ENCODE measurements around the gene UBE2L6. TPM values are rescaled to one million over a fixed set of nuclear protein-coding genes. Genes with fewer than 3 reads are reported as not detected.

Gene UBE2L6
- total and polyA plus RNA-seq, 3 donors from 2014 or later = 13.3 to 43.6 (median 19.8) TPM

- Histone ChIP-seq H3K27ac (peak overlapping the region; percentile 83 to 93), H3K27me3 (no peaks in the 10 kb centered on the region), H3K9me3 (no peaks in the 10 kb centered on the region), H3K36me3 (ENCODE audit: low read depth, missing control alignments) (no peaks in the 10 kb centered on the region), H3K4me3 (peak overlapping the region in 1 of 2 donors; percentile 64), H3K4me1 (no peaks in the 10 kb centered on the region)
- 34 to 41% methylated on average over 4 to 5 of the region's 5 CpGs for WGBS, 2 donors
- no peak for DNase-seq
- intact Hi-C loops (cut with DNase I; ENCODE audit: low total_unique reads) = no loop called here
- TF ChIP-seq CTCF (IDR thresholded peaks at IDR 0.05) (no peak), POLR2A (IDR thresholded peaks at IDR 0.05) (no peak)
These were observed 31.3 kb upstream of the UBE2L6 start for GRCh38 chr11:57598831-57599155.

DNA sequence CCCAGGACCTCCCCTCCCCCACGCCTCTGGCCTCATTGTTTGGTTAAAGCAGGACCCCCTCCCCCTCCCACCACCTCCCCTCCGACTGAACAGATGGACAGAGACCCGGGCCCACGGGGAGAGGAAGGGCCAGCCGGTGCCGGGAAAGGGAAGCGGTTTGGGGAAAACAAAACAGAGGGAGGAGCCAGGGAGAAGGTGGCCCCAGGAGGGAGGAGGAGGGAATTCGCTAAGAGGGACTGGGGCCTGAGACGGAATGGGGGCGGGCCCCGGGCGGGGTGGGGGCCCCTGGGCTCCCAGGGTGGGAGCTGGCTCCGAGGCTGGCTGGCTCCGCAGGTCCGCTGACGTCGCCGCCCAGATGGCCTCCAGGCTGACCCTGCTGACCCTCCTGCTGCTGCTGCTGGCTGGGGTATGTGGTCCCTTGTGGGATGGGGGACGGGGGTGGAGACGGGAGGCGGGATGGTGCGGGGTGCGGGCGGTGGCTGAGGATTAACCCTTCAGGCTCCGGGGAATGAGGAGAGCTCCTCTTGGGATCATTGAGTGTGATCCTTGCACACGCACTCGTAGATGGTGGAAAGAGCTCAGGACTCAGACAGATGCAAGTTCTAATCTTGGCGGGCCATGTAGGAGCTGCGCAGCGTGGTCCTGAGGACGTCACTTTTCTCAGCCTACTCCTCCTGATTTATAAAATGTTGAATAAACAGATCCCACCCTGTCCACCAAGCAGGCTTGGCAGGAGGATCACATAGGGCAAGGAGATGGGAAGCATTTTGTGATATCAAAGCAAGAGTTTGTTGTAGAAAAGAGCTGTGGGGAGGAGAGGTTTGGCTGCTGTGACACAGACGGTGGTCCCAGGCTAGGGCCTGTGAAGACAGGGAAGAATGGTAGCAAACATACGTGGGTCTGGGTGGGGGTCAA lies 30.7 kb upstream of the UBE2L6 start:
- H3K27ac ChIP-seq = peak overlapping the region; percentile 83 to 93
- no peaks in the 10 kb centered on the region for H3K36me3 ChIP-seq (ENCODE audit: low read depth, missing control alignments)
- H3K9me3 ChIP-seq = no peaks in the 10 kb centered on the region
- 2 to 4% methylated on average over 10 to 33 of the region's 33 CpGs for WGBS, 2 donors
- peak; percentile 69 for DNase-seq
- H3K4me1 ChIP-seq = no peaks in the 10 kb centered on the region
- H3K4me3 ChIP-seq = peak overlapping the region; percentile 57 to 64
- no peaks in the 10 kb centered on the region for H3K27me3 ChIP-seq
- intact Hi-C loops (cut with DNase I; ENCODE audit: low total_unique reads) = no loop called here
- TF ChIP-seq CTCF (IDR thresholded peaks at IDR 0.05) (no peak), POLR2A (IDR thresholded peaks at IDR 0.05) (no peak)

DNA sequence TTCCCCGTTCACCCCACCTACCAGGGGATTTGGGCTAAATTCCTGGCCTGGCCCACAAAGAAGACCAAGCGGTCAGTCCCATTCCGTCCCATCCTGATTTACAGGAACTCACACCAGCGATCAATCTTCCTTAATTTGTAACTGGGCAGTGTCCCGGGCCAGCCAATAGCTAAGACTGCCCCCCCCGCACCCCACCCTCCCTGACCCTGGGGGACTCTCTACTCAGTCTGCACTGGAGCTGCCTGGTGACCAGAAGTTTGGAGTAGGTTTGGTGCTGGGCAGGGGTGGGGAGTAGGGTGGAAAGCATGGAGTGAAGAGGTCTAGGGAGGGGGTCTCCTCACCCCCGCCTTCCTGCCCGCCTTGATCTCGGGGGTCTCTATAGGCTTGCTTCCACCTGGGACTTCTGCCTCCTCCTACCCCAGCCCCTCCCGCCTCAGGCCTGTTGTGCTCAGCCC lies 30.0 kb upstream of the UBE2L6 start, which contains the start of gene SERPING1:
Gene SERPING1, plus strand, starts transcription at position 225 of the 455 bp plus-strand sequence. CDS start 586 bp downstream, outside the sequence.
- H3K4me3 ChIP-seq = peak within 1 kb of the TSS; percentile 57 to 64
- no peaks in the 10 kb centered on the region for H3K27me3 ChIP-seq
- no peak for TF ChIP-seq CTCF (IDR thresholded peaks at IDR 0.05)
- TF ChIP-seq POLR2A (IDR thresholded peaks at IDR 0.05) = no peak
- WGBS, 2 donors = 0 to 12% methylated on average over 1 to 10 of the region's 10 CpGs
- H3K9me3 ChIP-seq = no peaks in the 10 kb centered on the region
- H3K27ac ChIP-seq = peak within 1 kb of the TSS; percentile 83 to 93
- H3K36me3 ChIP-seq (ENCODE audit: low read depth, missing control alignments) = no peaks in the 10 kb centered on the region
- intact Hi-C loops (cut with DNase I; ENCODE audit: low total_unique reads) = no loop called here
- H3K4me1 ChIP-seq = no peaks in the 10 kb centered on the region
- DNase-seq = peak; percentile 73

- intact Hi-C loops (cut with DNase I; ENCODE audit: low total_unique reads) = no loop called here
- TF ChIP-seq CTCF (IDR thresholded peaks at IDR 0.05) = no peak
- no peak for TF ChIP-seq POLR2A (IDR thresholded peaks at IDR 0.05)
- no peaks in the 10 kb centered on the region for H3K36me3 ChIP-seq (ENCODE audit: low read depth, missing control alignments)
- H3K4me1 ChIP-seq = no peaks in the 10 kb centered on the region
- 52 to 68% methylated on average over 5 of the region's 5 CpGs for WGBS, 2 donors
- DNase-seq = no peak
- H3K27ac ChIP-seq = peak overlapping the region in 1 of 2 donors; percentile 93
- no peaks in the 10 kb centered on the region for H3K27me3 ChIP-seq
- H3K4me3 ChIP-seq = no peak overlapping the region
- no peaks in the 10 kb centered on the region for H3K9me3 ChIP-seq
These were observed 28.9 kb upstream of the UBE2L6 start for GRCh38 chr11:57596266-57596885.

Measured in testis (tissue), 3 donors.